ENCODE results near the gene ZNF280C.

The ZNF280C gene

DNA sequence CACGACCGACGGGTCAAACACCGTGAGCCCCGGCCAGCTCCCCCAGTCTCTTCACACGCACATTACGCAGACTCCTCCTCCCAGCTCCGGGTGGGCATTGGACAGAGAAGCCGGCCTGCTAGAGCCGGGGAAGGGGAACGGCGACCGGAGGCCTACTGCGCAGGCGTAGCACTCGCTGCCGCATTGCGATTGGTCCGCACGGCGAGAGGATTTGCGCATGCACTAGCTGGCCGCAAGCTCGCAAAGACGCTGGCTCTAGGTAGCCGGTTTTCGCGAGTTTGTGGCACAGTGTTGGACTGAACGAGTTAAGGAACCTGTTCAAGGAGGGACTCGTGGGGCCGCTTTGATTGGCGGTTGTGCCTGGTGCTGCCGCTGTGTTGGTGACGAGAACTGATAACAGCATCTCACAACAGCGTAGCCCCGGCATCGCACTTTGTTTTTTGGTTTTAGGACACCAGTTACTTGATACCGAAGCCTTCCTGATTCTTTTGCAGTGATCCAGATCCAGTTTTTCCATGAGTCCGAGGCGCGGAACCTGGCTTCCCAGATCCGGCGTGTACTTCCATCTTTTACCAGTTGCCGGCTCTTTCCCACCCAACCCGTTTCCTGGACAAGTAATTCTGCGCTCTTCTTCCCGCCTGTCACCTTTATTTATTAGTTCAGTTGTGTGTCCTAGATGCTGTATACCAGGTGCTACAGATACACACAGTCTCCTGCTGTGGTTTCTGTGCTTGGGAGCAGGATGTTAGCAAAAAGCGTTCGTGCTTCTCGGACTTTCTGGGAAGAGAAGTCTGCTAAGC lies 102.8 kb downstream of the ZNF280C start, which contains the start of gene AIFM1 (continued):
- TF ChIP-seq, protein P1, sequence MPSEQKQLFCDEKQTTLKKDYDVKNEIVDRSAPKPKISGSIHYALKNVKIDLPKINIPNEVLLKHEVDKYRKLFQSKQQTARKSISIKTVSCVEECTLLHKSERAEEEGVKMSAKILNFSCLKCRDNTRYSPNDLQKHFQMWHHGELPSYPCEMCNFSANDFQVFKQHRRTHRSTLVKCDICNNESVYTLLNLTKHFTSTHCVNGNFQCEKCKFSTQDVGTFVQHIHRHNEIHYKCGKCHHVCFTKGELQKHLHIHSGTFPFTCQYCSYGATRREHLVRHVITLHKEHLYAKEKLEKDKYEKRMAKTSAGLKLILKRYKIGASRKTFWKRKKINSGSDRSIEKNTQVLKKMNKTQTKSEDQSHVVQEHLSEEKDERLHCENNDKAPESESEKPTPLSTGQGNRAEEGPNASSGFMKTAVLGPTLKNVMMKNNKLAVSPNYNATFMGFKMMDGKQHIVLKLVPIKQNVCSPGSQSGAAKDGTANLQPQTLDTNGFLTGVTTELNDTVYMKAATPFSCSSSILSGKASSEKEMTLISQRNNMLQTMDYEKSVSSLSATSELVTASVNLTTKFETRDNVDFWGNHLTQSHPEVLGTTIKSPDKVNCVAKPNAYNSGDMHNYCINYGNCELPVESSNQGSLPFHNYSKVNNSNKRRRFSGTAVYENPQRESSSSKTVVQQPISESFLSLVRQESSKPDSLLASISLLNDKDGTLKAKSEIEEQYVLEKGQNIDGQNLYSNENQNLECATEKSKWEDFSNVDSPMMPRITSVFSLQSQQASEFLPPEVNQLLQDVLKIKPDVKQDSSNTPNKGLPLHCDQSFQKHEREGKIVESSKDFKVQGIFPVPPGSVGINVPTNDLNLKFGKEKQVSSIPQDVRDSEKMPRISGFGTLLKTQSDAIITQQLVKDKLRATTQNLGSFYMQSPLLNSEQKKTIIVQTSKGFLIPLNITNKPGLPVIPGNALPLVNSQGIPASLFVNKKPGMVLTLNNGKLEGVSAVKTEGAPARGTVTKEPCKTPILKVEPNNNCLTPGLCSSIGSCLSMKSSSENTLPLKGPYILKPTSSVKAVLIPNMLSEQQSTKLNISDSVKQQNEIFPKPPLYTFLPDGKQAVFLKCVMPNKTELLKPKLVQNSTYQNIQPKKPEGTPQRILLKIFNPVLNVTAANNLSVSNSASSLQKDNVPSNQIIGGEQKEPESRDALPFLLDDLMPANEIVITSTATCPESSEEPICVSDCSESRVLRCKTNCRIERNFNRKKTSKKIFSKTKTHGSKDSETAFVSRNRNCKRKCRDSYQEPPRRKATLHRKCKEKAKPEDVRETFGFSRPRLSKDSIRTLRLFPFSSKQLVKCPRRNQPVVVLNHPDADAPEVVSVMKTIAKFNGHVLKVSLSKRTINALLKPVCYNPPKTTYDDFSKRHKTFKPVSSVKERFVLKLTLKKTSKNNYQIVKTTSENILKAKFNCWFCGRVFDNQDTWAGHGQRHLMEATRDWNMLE (tag by site-specific recombination; conservative IDR thresholded peaks at IDR 0.05; ENCODE audit: low read depth): 0 out of 2 replicates have a peak, but pooled peaks have one; percentile 54
- no peak for TF ChIP-seq ZNF747 (tag by site-specific recombination; IDR thresholded peaks at IDR 0.05)
- TF ChIP-seq SP3 (tag by site-specific recombination; IDR thresholded peaks at IDR 0.05): peak; percentile 69
- no peak for TF ChIP-seq ZNF214 (tag by site-specific recombination; IDR thresholded peaks at IDR 0.05; ENCODE audit: borderline replicate concordance)
- TF ChIP-seq, protein P2, sequence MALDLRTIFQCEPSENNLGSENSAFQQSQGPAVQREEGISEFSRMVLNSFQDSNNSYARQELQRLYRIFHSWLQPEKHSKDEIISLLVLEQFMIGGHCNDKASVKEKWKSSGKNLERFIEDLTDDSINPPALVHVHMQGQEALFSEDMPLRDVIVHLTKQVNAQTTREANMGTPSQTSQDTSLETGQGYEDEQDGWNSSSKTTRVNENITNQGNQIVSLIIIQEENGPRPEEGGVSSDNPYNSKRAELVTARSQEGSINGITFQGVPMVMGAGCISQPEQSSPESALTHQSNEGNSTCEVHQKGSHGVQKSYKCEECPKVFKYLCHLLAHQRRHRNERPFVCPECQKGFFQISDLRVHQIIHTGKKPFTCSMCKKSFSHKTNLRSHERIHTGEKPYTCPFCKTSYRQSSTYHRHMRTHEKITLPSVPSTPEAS (tag by site-specific recombination; IDR thresholded peaks at IDR 0.05): peak; percentile 71
- TF ChIP-seq, protein P3, sequence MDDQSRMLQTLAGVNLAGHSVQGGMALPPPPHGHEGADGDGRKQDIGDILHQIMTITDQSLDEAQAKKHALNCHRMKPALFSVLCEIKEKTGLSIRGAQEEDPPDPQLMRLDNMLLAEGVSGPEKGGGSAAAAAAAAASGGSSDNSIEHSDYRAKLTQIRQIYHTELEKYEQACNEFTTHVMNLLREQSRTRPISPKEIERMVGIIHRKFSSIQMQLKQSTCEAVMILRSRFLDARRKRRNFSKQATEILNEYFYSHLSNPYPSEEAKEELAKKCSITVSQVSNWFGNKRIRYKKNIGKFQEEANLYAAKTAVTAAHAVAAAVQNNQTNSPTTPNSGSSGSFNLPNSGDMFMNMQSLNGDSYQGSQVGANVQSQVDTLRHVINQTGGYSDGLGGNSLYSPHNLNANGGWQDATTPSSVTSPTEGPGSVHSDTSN (CRISPR knock-in tag; IDR thresholded peaks at IDR 0.05): no peak
- peak; percentile 87 for TF ChIP-seq ZNF501 (tag by site-specific recombination; IDR thresholded peaks at IDR 0.05)
- TF ChIP-seq, protein P4, sequence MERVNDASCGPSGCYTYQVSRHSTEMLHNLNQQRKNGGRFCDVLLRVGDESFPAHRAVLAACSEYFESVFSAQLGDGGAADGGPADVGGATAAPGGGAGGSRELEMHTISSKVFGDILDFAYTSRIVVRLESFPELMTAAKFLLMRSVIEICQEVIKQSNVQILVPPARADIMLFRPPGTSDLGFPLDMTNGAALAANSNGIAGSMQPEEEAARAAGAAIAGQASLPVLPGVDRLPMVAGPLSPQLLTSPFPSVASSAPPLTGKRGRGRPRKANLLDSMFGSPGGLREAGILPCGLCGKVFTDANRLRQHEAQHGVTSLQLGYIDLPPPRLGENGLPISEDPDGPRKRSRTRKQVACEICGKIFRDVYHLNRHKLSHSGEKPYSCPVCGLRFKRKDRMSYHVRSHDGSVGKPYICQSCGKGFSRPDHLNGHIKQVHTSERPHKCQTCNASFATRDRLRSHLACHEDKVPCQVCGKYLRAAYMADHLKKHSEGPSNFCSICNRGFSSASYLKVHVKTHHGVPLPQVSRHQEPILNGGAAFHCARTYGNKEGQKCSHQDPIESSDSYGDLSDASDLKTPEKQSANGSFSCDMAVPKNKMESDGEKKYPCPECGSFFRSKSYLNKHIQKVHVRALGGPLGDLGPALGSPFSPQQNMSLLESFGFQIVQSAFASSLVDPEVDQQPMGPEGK (tag by site-specific recombination; IDR thresholded peaks at IDR 0.05): no peak
- no peak for TF ChIP-seq ZNF521 (tag by site-specific recombination; IDR thresholded peaks at IDR 0.05)
- no peak for TF ChIP-seq ZIC2 (tag by site-specific recombination; IDR thresholded peaks at IDR 0.05)
- TF ChIP-seq, protein P5, sequence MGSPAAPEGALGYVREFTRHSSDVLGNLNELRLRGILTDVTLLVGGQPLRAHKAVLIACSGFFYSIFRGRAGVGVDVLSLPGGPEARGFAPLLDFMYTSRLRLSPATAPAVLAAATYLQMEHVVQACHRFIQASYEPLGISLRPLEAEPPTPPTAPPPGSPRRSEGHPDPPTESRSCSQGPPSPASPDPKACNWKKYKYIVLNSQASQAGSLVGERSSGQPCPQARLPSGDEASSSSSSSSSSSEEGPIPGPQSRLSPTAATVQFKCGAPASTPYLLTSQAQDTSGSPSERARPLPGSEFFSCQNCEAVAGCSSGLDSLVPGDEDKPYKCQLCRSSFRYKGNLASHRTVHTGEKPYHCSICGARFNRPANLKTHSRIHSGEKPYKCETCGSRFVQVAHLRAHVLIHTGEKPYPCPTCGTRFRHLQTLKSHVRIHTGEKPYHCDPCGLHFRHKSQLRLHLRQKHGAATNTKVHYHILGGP (tag by site-specific recombination; IDR thresholded peaks at IDR 0.05): no peak
- TF ChIP-seq, protein P6, sequence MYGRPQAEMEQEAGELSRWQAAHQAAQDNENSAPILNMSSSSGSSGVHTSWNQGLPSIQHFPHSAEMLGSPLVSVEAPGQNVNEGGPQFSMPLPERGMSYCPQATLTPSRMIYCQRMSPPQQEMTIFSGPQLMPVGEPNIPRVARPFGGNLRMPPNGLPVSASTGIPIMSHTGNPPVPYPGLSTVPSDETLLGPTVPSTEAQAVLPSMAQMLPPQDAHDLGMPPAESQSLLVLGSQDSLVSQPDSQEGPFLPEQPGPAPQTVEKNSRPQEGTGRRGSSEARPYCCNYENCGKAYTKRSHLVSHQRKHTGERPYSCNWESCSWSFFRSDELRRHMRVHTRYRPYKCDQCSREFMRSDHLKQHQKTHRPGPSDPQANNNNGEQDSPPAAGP (tag by site-specific recombination; IDR thresholded peaks at IDR 0.05): peak; percentile 97
- no peak for TF ChIP-seq MEIS1 (CRISPR knock-in tag; IDR thresholded peaks at IDR 0.05; ENCODE audit: borderline replicate concordance)
- no peak for TF ChIP-seq ZFHX2 (tag by site-specific recombination; conservative IDR thresholded peaks at IDR 0.05)
- no peak for TF ChIP-seq ZNF274 (IDR thresholded peaks at IDR 0.05; ENCODE audit: low read length)
- TF ChIP-seq ZNF274 (tag by site-specific recombination; IDR thresholded peaks at IDR 0.05; ENCODE audit: borderline replicate concordance): no peak
- TF ChIP-seq, protein P7, sequence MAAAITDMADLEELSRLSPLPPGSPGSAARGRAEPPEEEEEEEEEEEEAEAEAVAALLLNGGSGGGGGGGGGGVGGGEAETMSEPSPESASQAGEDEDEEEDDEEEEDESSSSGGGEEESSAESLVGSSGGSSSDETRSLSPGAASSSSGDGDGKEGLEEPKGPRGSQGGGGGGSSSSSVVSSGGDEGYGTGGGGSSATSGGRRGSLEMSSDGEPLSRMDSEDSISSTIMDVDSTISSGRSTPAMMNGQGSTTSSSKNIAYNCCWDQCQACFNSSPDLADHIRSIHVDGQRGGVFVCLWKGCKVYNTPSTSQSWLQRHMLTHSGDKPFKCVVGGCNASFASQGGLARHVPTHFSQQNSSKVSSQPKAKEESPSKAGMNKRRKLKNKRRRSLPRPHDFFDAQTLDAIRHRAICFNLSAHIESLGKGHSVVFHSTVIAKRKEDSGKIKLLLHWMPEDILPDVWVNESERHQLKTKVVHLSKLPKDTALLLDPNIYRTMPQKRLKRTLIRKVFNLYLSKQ (tag by site-specific recombination; IDR thresholded peaks at IDR 0.05; ENCODE audit: borderline replicate concordance): no peak
- peak; percentile 42 for TF ChIP-seq ZNF623 (tag by site-specific recombination; IDR thresholded peaks at IDR 0.05)
- TF ChIP-seq PRDM1 (tag by site-specific recombination; IDR thresholded peaks at IDR 0.05): no peak
- TF ChIP-seq KLF9 (tag by site-specific recombination; IDR thresholded peaks at IDR 0.05; ENCODE audit: low read depth): 0 out of 2 replicates have a peak, but pooled peaks have one; percentile 20
- TF ChIP-seq, protein P8, sequence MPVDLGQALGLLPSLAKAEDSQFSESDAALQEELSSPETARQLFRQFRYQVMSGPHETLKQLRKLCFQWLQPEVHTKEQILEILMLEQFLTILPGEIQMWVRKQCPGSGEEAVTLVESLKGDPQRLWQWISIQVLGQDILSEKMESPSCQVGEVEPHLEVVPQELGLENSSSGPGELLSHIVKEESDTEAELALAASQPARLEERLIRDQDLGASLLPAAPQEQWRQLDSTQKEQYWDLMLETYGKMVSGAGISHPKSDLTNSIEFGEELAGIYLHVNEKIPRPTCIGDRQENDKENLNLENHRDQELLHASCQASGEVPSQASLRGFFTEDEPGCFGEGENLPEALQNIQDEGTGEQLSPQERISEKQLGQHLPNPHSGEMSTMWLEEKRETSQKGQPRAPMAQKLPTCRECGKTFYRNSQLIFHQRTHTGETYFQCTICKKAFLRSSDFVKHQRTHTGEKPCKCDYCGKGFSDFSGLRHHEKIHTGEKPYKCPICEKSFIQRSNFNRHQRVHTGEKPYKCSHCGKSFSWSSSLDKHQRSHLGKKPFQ (tag by site-specific recombination; IDR thresholded peaks at IDR 0.05): peak; percentile 14; the same call in 1 of the 2 replicates

Data from HEK293 (cell line).